K562 (cell line): Measurements from ENCODE around the gene ATXN2L. TPM values are rescaled to one million over a fixed set of nuclear protein-coding genes. Genes with fewer than 3 reads are reported as not detected.
A peak's percentile ranks its signal among the peaks of the same experiment; 100 is the strongest.

ENCODE experiments used
- ARID3B ChIP-seq: fragments of 250-450 bp; sonication (Bioruptor Pico); IDR thresholded peaks from 2 replicates; pipeline ENCODE4 v1.4.0; 2020; ENCODE audit warnings: borderline replicate concordance
- BMI1 ChIP-seq: fragments of 150-350 bp; IDR thresholded peaks from 2 replicates; pipeline ENCODE4 v1.6.1; 2014; ENCODE audit warnings: low read length
- CBX2 ChIP-seq: fragments of 200-600 bp; sonication (generic); IDR thresholded peaks from one replicate; pipeline ENCODE4 v1.6.1; 2012; ENCODE audit warnings: mild to moderate bottlenecking, low read length, inconsistent platforms; ENCODE audit not compliant: insufficient read depth, poor library complexity, severe bottlenecking
- DDX20 ChIP-seq: fragments of 450-650 bp; IDR thresholded peaks from 2 replicates; pipeline ENCODE4 v1.6.1; 2016; ENCODE audit warnings: missing genetic modification characterization, low read depth, mild to moderate bottlenecking, missing compliant biosample characterization, moderate library complexity
- ELF2 ChIP-seq: fragments of 250-450 bp; sonication (Bioruptor Pico); IDR thresholded peaks from 2 replicates; pipeline ENCODE4 v1.5.0; 2021; ENCODE audit warnings: mild to moderate bottlenecking
- HBP1 ChIP-seq: fragments of 450-650 bp; formaldehyde crosslinking; IDR thresholded peaks from 2 replicates; pipeline ENCODE4 v1.4.0; 2022; ENCODE audit warnings: missing genetic modification characterization
- HNRNPUL1 ChIP-seq: fragments of 200-400 bp; formaldehyde crosslinking; IDR thresholded peaks from 2 replicates; pipeline ENCODE4 v1.6.1; 2017; ENCODE audit warnings: low read length
- KLF1 ChIP-seq: fragments of 450-650 bp; IDR thresholded peaks from 2 replicates; pipeline ENCODE4 v1.6.1; 2016; ENCODE audit warnings: missing genetic modification characterization, missing compliant biosample characterization
- NCOA4 ChIP-seq: fragments of 450-650 bp; IDR thresholded peaks from 2 replicates; pipeline ENCODE4 v1.6.1; 2018; ENCODE audit warnings: mild to moderate bottlenecking; ENCODE audit not compliant: partially characterized antibody
- PTTG1 ChIP-seq: fragments of 450-650 bp; IDR thresholded peaks from 2 replicates; pipeline ENCODE4 v1.6.1; 2016; ENCODE audit warnings: low read depth, mild to moderate bottlenecking, missing genetic modification characterization, missing compliant biosample characterization
- UBTF ChIP-seq, 2 experiments: IDR thresholded peaks; 2 replicates each; pipeline ENCODE4 v1.6.1; 2012; ENCODE audit warnings: improper control_type of control experiment in 2 of 2, low read depth in 2 of 2, low read length in 2 of 2, borderline replicate concordance in 1 of 2
- ZBTB12 ChIP-seq: fragments of 250-450 bp; sonication (Bioruptor Pico); IDR thresholded peaks from 2 replicates; pipeline ENCODE4 v1.4.0; 2020
- ZBTB7A ChIP-seq: IDR thresholded peaks from 2 replicates; pipeline ENCODE4 v1.6.1; 2011; ENCODE audit warnings: low read depth, mild to moderate bottlenecking, low read length, moderate library complexity, borderline replicate concordance; ENCODE audit not compliant: control insufficient read depth
- ZEB2 ChIP-seq: fragments of 450-650 bp; IDR thresholded peaks from 2 replicates; pipeline ENCODE4 v1.6.1; 2016
- ZNF121 ChIP-seq: sonication (generic); formaldehyde crosslinking; conservative IDR thresholded peaks from 2 replicates; pipeline ENCODE4 v1.8.0; 2022; ENCODE audit warnings: missing genetic modification reagents
- ZNF146 ChIP-seq: IDR thresholded peaks from one replicate; pipeline ENCODE4 v1.6.1; 2018; ENCODE audit warnings: missing compliant biosample characterization; ENCODE audit not compliant: unreplicated experiment
- ZNF23 ChIP-seq: fragments of 250-450 bp; sonication (Bioruptor Pico); IDR thresholded peaks from 2 replicates; pipeline ENCODE4 v1.4.0; 2020; ENCODE audit warnings: mild to moderate bottlenecking
- ZNF324 ChIP-seq: fragments of 250-450 bp; sonication (Bioruptor Pico); IDR thresholded peaks from 2 replicates; pipeline ENCODE4 v1.4.0; 2020; ENCODE audit warnings: mild to moderate bottlenecking
- ZNF639 ChIP-seq, 2 experiments: fragments of 200-800 bp in 1 of 2; sonication (Bioruptor generic) in 1 of 2; sonication (generic) in 1 of 2; formaldehyde crosslinking in 1 of 2; IDR thresholded peaks in 1 of 2; conservative IDR thresholded peaks in 1 of 2; 2 replicates each; pipeline versions ENCODE4 v1.5.0 to v1.6.1; 2016 to 2020; ENCODE audit warnings: missing compliant biosample characterization in 1 of 2, missing genetic modification characterization in 1 of 2, missing genetic modification reagents in 1 of 2
- polyA plus RNA-seq, 8 experiments: library from polyadenylated mRNA; depleted of rRNA in 4 of 8; stranded (reverse) in 5 of 8; unstranded in 3 of 8; fragments of >200 nt; fragmentation: Nextera tagmentation in 2 of 8; fragmentation: Illumina TruSeq in 1 of 8; extraction: Ambion mirVana in 2 of 8; extraction: Trizol in 1 of 8; gene quantifications; 2 replicates each; pipeline versions ENCODE4 v1.2.1 to v1.2.3, GENCODE V29; 2011 to 2014; ENCODE audit warnings: inconsistent platforms in 1 of 8, missing spikeins in 1 of 8
- total RNA-seq, 7 experiments: library from RNA; depleted of rRNA in 6 of 7; stranded (reverse); fragments of >200 nt in 6 of 7; fragmentation: Illumina TruSeq in 2 of 7; extraction: Trizol in 2 of 7; gene quantifications; 2 replicates each; pipeline versions ENCODE4 v1.2.1 to v1.2.3, GENCODE V29; 2011 to 2021; ENCODE audit warnings: low replicate concordance in 1 of 7

Gene ATXN2L
- total and polyA plus RNA-seq, 9 of the 15 experiments (the other 6 are each of a cell fraction or from before 2014, with no cell fraction given), result 3.8 to 280 (median 37.2) TPM

- peak; percentile 91; the same call in 1 of the 2 replicates for TF ChIP-seq ZBTB7A
- TF ChIP-seq ZNF146 (CRISPR knock-in tag), result no peak
- no peak for TF ChIP-seq CBX2
- no peak for TF ChIP-seq ARID3B (CRISPR knock-in tag)
- no peak for TF ChIP-seq BMI1
- no peak for TF ChIP-seq ZNF23 (CRISPR knock-in tag)
- no peak for TF ChIP-seq DDX20 (tag)
- TF ChIP-seq KLF1 (tag), result peak; percentile 88
- no peak for TF ChIP-seq PTTG1 (tag)
- no peak for TF ChIP-seq ZNF121 (CRISPR knock-in tag)
- no peak for TF ChIP-seq ZEB2
- no peak for TF ChIP-seq NCOA4
- TF ChIP-seq HNRNPUL1, result no peak
- no peak for TF ChIP-seq HBP1
- TF ChIP-seq UBTF (IDR thresholded peaks at IDR 0.05; ENCODE audit: borderline replicate concordance in 1 of 2, low read depth in 2 of 2, low read length in 2 of 2), result peak in 1 of 2 experiments; percentile 19; a peak in 2 of 4 replicates
- 0 out of 2 replicates have a peak, but pooled peaks have one; percentile 11 for TF ChIP-seq ELF2 (CRISPR knock-in tag)
- no peak for TF ChIP-seq ZNF324 (CRISPR knock-in tag)
- TF ChIP-seq ZNF639 (CRISPR knock-in tag; conservative IDR thresholded peaks at IDR 0.05 in 1 of 2, IDR thresholded peaks at IDR 0.05 in 1 of 2), result peak in 1 of 2 experiments; percentile 100; a peak in 2 of 4 replicates
- TF ChIP-seq ZBTB12 (CRISPR knock-in tag), result peak; percentile 95
Observed at GRCh38 chr16:28846080-28846932, 23.5 kb downstream of the ATXN2L start, which contains the start of gene TUFM (continued).
